ENCODE results near the gene RNF112.

GRCh38 chr17:19378416-19379360, 32.3 kb upstream of the RNF112 start, which contains the start of gene MAPK7:
- TF ChIP-seq CTCF (IDR thresholded peaks at IDR 0.05), result no peak
- TF ChIP-seq EP300 (IDR thresholded peaks at IDR 0.05), result no peak
- TF ChIP-seq POLR2AphosphoS5 (IDR thresholded peaks at IDR 0.05), result peak in 1 of 2 donors; percentile 36

Data from upper lobe of left lung (tissue), 4 donors.